Activated CD8-positive, alpha-beta T cell treated with anti-CD3 and anti-CD28 coated beads, Interleukin-2, amount 10 ng/mL, durations not matched to agents 7 days and 5 days (primary cell): ENCODE data around the gene STK17A. TPM values are rescaled to one million over a fixed set of nuclear protein-coding genes. Genes with fewer than 3 reads are reported as not detected.

Source experiments
- ATAC-seq: fragments of 150-1000 bp; cut with Tn5 transposase; one replicate; pipeline ENCODE4 v1.10.0; 2021; ENCODE audit warnings: moderate library complexity
- CTCF ChIA-PET: fragments of 350-600 bp; sonication (Branson Sonifier 250); formaldehyde crosslinking; loops from one replicate; lab custom pipeline; 2021; ENCODE audit warnings: antibody characterized with exemption; lab: Charles Lee
- POLR2A ChIA-PET: fragments of 350-600 bp; sonication (Branson Sonifier 250); formaldehyde crosslinking; loops from one replicate; lab custom pipeline; 2021; ENCODE audit warnings: antibody characterized with exemption; lab: Charles Lee
- DNase-seq: peaks from one replicate; pipeline ENCODE4 v3.0.0-alpha.2; 2020
- H3K27ac Mint-ChIP-seq: one replicate; pipeline ENCODE4 v1.8.0; 2021; ENCODE audit warnings: mild to moderate bottlenecking, mixed read lengths
- H3K27me3 Mint-ChIP-seq: one replicate; pipeline ENCODE4 v1.8.0; 2021; ENCODE audit warnings: low read depth, mixed read lengths
- H3K36me3 Mint-ChIP-seq: one replicate; pipeline ENCODE4 v1.8.0; 2021; ENCODE audit warnings: low read depth, mixed read lengths
- H3K4me1 Mint-ChIP-seq: one replicate; pipeline ENCODE4 v1.8.0; 2021; ENCODE audit warnings: low read depth, mixed read lengths
- H3K4me3 Mint-ChIP-seq: one replicate; pipeline ENCODE4 v1.8.0; 2021; ENCODE audit warnings: mild to moderate bottlenecking, mixed read lengths
- H3K9me3 Mint-ChIP-seq: one replicate; pipeline ENCODE4 v1.8.0; 2022; ENCODE audit warnings: mixed read lengths; ENCODE audit not compliant: insufficient read depth
- total RNA-seq, 2 experiments: library from RNA; stranded (reverse); gene quantifications; one replicate each; pipeline ENCODE4 v1.2.3, GENCODE V29; 2021

Gene STK17A
- total RNA-seq, 2 experiments from 2014 or later: 67.9 to 69.0 TPM

DNA sequence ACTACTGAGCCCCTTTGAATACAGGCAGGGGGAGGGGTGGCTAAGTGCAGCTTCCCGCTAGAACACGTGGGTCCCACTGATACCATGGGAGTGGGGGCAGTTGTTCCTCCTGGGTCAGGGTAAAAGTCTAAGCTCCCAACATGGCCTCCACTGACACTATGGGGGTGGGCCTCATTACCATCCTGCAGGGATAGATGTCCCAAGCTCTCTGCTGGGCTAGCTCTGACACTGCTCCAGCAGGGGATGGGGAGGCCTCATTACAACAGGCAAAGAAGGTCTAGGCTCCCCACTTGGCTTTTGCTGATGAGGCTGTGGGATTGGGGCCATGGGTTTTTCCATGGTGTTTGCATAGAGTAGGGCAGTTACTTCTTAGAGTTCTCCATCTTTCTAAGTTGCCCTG lies 51.5 kb downstream of the STK17A start:
- POLR2A ChIA-PET: no interaction called here
- H3K27ac Mint-ChIP-seq: no peak overlapping the region
- H3K27me3 Mint-ChIP-seq: no peaks in the 10 kb centered on the region

DNA sequence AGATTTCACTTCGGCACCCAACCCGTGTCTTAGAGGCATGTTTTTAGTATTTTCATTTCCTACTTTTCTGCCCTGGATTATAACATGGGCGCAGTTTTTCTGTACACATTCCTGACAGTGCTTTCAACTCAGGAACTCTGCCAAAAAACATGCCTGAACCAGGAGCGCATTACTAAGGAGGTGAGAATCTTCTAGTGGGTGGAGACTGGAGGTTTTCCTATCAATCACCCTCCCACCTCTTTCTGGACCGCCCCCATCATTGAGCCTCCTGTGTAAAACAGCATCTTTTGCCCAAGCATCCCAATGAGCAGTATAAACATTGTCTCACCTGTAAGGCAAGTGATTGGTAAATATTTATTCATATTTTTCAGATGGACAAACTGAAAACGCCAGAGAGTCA lies 53.2 kb downstream of the STK17A start:
- Mint-ChIP-seq H3K4me1 (peaks cover 83% of the 10 kb centered on the region), H3K4me3 (no peak overlapping the region), H3K27me3 (no peaks in the 10 kb centered on the region), H3K9me3 (no peaks in the 10 kb centered on the region), H3K27ac (no peak overlapping the region), H3K36me3 (peaks cover 93% of the 10 kb centered on the region)
- POLR2A ChIA-PET: interaction anchor here (0.7 to 0.8 kb wide), 2 partner anchors 14 to 15 kb away, joined by 3 read pairs; no protein-coding TSS in a partner anchor
- CTCF ChIA-PET: interaction anchor here (1.0 to 6.4 kb wide), 5 partner anchors 11 to 64 kb away, joined by 3 to 21 read pairs (median 5); partner anchors contain the start of gene STK17A
- no peak for DNase-seq
- ATAC-seq: no peak

More for the DNA sequence above, 51.5 kb downstream of the STK17A start:
- H3K4me3 Mint-ChIP-seq: no peak overlapping the region
- ATAC-seq (no peak), DNase-seq (no peak)
- no peaks in the 10 kb centered on the region for H3K9me3 Mint-ChIP-seq
- CTCF ChIA-PET: interaction anchor here (6.4 to 9.9 kb wide), 2 partner anchors 52 to 65 kb away, joined by 21 to 86 read pairs; partner anchors contain the start of gene STK17A
- H3K36me3 Mint-ChIP-seq: peaks cover 89% of the 10 kb centered on the region
- peaks cover 84% of the 10 kb centered on the region for H3K4me1 Mint-ChIP-seq

DNA sequence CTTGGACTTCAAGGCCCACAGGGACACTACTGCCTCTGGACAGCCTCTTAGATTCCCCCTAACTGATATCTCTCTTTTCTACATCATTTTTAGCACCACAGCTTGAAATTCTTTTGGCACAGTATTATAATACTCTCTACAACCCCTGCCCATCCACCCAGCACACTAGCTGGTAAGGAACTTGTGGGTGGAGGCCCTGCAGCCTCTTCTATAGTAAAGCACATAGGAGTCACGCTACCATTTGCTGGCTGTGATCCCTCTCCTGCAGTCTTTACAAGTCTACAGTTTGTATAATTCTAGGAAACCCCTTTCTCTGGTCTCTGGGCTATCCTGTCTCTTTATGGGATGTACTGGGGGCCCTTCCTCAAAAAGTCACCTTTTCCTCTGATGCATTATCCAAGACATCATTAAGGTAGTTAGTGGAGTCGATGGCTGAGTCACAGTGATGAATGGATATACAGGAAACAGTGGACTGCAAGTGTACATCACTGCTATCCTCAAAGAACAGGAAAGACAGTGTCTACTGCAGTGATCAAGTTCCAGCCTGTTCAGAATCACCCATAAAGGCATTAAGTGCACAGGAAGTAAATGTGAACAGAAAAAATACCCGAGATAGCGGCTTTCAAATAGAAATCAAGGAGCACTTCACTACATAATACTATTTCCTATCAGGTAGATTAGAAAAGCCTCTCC lies 54.4 kb downstream of the STK17A start:
- ATAC-seq (peak; percentile 71), DNase-seq (no peak)
- Mint-ChIP-seq H3K27me3 (no peaks in the 10 kb centered on the region), H3K27ac (peak overlapping the region; percentile 84), H3K4me1 (peaks cover 76% of the 10 kb centered on the region), H3K4me3 (peak overlapping the region; percentile 13), H3K36me3 (peaks cover 88% of the 10 kb centered on the region), H3K9me3 (no peaks in the 10 kb centered on the region)
- ChIA-PET CTCF (interaction anchor here (1.0 to 5.0 kb wide), 7 partner anchors 10 to 63 kb away, joined by 3 to 48 read pairs (median 6); partner anchors contain the start of gene STK17A), POLR2A (interaction anchor here (0.8 to 4.2 kb wide), 3 partner anchors 11 to 53 kb away, joined by 3 to 31 read pairs (median 3); partner anchors contain the start of gene STK17A)

DNA sequence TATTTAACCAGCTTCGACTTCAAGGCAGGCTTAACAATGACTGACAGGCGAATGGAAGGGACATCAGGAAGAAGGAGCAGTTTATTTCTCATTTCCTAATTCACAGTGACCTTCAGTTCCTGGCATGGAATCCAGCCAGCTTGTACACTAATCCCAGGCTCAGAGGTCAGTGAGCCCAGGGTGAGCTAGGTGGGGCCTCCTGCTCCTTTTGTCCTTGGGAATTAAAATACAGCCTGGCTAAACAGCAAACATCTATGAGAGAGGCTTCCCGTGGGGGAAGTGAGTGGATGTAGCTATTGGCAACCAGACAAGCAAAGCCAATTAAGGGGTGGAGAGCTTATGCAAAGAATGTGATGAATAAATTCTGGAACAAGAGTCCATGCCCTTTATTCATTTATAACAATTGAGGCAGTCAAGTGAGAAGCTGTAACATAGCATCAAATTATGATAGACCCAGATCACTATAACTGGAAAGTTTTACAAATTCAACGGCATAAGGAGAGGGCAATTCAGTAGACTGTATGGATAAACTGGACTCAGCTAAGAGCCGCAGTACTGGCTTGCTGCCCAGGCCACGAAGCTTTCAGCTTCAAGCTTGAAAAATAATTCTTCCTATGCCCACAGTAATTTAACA lies 57.1 kb downstream of the STK17A start:
- Mint-ChIP-seq H3K27me3 (no peaks in the 10 kb centered on the region), H3K36me3 (peaks cover 84% of the 10 kb centered on the region), H3K4me1 (peaks cover 79% of the 10 kb centered on the region), H3K27ac (peak overlapping the region; percentile 48), H3K4me3 (no peak overlapping the region), H3K9me3 (no peaks in the 10 kb centered on the region)
- DNase-seq (no peak), ATAC-seq (no peak)
- ChIA-PET CTCF (interaction anchor here (0.9 to 5.0 kb wide), 7 partner anchors 8 to 60 kb away, joined by 3 to 48 read pairs (median 11); partner anchors contain the start of gene STK17A), POLR2A (interaction anchor here (0.7 to 4.2 kb wide), 6 partner anchors 9 to 56 kb away, joined by 3 to 31 read pairs (median 4); partner anchors contain the start of gene STK17A)

DNA sequence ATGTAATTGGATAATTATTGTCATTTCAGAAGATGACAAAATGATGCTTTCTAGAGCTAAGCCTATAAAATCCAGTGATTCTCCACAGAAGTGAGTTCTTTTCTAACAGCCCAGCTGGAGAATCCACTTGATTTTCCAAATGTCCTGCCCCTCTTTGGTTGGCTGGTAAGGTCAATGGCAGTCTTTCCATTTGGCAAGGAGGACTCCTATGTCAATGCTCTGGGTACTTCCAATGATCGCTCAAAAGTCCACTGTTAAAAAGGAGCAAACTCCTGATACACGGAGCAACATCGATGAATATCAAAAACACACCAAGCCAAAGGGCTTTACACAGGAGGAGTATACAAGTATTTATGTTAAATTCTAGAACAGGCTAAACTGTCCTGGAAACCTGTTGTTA lies 57.8 kb downstream of the STK17A start:
- H3K4me1 Mint-ChIP-seq: peaks cover 80% of the 10 kb centered on the region
- ChIA-PET POLR2A (interaction anchor here (1.0 to 4.2 kb wide), 3 partner anchors 9 to 57 kb away, joined by 3 to 31 read pairs (median 6); partner anchors contain the start of gene STK17A), CTCF (interaction anchor here (2.8 to 5.0 kb wide), 3 partner anchors 12 to 59 kb away, joined by 11 to 48 read pairs (median 23); partner anchors contain the start of gene STK17A)
- ATAC-seq: no peak
- H3K27me3 Mint-ChIP-seq: no peaks in the 10 kb centered on the region
- H3K9me3 Mint-ChIP-seq: no peaks in the 10 kb centered on the region
- DNase-seq: no peak
- H3K27ac Mint-ChIP-seq: no peak overlapping the region
- H3K4me3 Mint-ChIP-seq: no peak overlapping the region
- peaks cover 85% of the 10 kb centered on the region for H3K36me3 Mint-ChIP-seq

DNA sequence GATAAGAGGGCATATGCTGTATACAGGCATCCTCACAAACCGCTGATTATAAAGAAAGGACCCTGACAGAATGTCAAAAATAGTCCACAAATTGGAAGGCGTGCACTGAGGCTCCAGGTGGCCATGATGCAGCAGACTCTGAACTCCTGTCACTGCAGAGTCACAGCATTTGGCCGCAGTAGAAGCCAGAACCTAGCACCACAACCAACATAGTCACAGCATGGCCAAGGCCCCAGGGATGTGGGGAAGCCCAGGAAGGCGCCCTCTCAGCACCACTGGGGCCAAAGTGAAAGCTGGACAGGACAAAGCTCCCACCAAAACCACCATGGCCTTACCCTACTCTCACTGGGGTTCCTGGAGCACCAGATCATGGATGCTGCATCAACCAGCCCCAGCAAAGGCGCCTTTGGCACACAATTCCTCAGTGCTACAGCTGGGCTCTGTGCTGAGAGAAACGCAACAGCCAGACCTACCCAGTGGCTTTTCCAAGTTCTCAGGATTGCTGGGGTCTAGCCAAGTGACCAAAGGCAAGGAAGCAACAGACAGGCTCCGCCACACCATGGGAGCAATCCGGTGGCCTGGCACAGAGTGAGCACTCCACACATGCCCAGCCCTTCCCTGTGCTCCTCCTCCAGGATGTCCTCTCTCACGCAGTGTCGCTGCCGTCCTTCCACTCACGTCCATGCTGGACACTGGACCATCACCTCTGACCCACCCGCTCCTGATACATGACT lies 60.2 kb downstream of the STK17A start:
- no peak for DNase-seq
- ChIA-PET CTCF (interaction anchor here (1.1 to 10.9 kb wide), 3 partner anchors 10 to 60 kb away, joined by 3 to 113 read pairs (median 3); partner anchors contain the start of gene STK17A), POLR2A (interaction anchor here (2.7 kb wide), 1 partner anchor 60 kb away, joined by 8 read pairs; the partner anchor contains the start of gene STK17A)
- Mint-ChIP-seq H3K4me1 (peaks cover 83% of the 10 kb centered on the region), H3K9me3 (no peaks in the 10 kb centered on the region), H3K27me3 (no peaks in the 10 kb centered on the region), H3K27ac (peak overlapping the region; percentile 86), H3K4me3 (peak overlapping the region; percentile 37), H3K36me3 (peaks cover 83% of the 10 kb centered on the region)
- peak; percentile 21 for ATAC-seq

DNA sequence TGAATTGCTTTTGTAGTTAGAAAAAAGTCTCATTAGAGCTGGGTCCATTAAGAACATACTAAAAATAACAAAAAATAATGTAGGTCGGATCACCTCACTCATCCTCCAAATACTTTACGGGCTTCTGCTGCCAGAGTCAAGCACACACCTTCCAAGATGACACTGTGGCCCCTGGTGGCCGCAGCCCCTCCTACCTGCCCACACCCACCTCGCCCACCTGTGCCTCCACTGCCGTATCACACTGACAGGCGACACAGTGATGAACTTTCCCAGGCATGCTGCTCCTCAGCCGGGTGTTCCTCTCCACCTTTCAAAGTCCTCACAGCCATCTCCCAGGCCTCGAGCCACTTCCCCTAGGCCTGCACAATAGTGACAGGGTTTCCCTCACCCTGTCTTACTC lies 60.9 kb downstream of the STK17A start:
- DNase-seq (no peak), ATAC-seq (no peak)
- Mint-ChIP-seq H3K4me3 (no peak overlapping the region), H3K9me3 (no peaks in the 10 kb centered on the region), H3K27me3 (no peaks in the 10 kb centered on the region), H3K36me3 (peaks cover 79% of the 10 kb centered on the region), H3K27ac (peak overlapping the region; percentile 86), H3K4me1 (peaks cover 84% of the 10 kb centered on the region)
- POLR2A ChIA-PET: interaction anchor here (0.6 to 2.7 kb wide), 3 partner anchors 57 to 1099 kb away, joined by 3 to 8 read pairs (median 5); partner anchors contain the start of gene STK17A
- CTCF ChIA-PET: interaction anchor here (0.6 to 10.9 kb wide), 6 partner anchors 19 to 522 kb away, joined by 3 to 150 read pairs (median 4); partner anchors contain the start of genes COA1 and STK17A

DNA sequence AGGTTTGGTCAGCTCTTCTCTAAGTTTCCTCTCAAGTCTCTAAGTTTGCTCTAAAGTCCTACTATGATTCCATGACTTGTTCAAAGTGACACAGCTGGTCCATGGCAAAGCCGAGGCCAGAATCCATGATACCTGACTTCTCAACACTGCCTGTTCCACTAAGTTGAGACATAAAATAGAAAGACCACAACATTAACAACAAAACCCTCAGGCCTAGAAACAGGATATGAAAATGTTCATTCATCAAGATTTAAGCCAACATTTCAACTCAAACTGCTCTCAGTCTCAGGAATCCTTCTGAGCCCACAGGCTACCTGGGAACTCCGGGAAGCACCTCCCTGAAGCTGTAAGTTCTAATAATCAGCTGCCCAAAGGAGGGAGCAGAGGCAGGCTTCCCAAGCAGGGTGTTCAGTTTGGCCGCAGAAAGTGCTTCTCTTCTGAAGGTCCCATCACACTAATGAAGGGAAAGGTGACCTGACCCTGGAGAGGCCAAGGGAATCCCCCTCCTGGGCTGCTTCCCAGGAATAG lies 62.9 kb downstream of the STK17A start:
- ChIA-PET CTCF (interaction anchor here (1.1 to 10.9 kb wide), 7 partner anchors 19 to 193 kb away, joined by 3 to 150 read pairs (median 4); partner anchors contain the start of gene STK17A), POLR2A (interaction anchor here (1.0 to 2.7 kb wide), 3 partner anchors 44 to 63 kb away, joined by 4 to 9 read pairs (median 8); partner anchors contain the start of gene STK17A)
- peak overlapping the region; percentile 77 for H3K27ac Mint-ChIP-seq
- H3K9me3 Mint-ChIP-seq: no peaks in the 10 kb centered on the region
- H3K4me1 Mint-ChIP-seq: peaks cover 85% of the 10 kb centered on the region
- H3K27me3 Mint-ChIP-seq: no peaks in the 10 kb centered on the region
- H3K36me3 Mint-ChIP-seq: peaks cover 61% of the 10 kb centered on the region
- DNase-seq (no peak), ATAC-seq (no peak)
- peak overlapping the region; percentile 41 for H3K4me3 Mint-ChIP-seq

DNA sequence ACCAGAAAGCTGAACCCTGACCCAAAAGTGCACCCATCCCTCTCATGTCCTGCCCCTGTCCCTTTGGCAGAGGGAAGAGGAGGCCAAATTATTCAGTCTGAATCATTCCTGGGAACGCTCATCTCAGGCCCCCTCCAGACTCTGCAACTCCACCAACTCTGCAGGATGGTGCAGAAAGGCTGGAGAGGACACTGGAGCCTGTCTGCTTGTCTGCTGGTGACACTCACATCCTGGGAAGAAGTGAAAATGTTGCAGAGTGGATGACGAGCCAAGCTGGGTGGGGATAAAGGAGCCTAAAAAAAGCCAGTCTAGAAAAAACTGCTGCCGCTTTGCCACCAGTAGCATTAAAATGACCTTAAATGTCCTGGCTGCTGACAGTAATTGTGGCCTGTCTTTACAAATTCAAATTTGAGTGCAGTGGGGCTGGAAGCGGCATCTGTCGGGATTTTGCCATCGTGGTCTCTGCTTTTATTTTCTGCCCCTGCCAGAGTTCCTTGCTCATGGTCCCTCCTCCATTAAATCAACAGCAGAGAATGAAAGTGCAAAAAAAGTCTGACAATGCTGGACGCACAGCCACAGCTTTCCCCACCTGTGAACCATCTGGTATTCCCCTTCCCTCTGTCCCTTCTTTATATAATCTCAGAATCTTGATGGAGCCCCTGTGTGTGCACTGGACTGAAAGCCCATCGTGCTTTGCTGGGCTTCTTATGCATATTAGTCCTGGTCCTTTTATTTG lies 63.9 kb downstream of the STK17A start:
- ATAC-seq: no peak
- Mint-ChIP-seq H3K27me3 (no peaks in the 10 kb centered on the region), H3K4me1 (peaks cover 92% of the 10 kb centered on the region), H3K9me3 (no peaks in the 10 kb centered on the region), H3K4me3 (peak overlapping the region; percentile 71), H3K27ac (peak overlapping the region; percentile 89), H3K36me3 (peaks cover 59% of the 10 kb centered on the region)
- ChIA-PET CTCF (interaction anchor here (0.7 to 10.9 kb wide), 6 partner anchors 10 to 65 kb away, joined by 3 to 150 read pairs (median 3); partner anchors contain the start of gene STK17A), POLR2A (interaction anchor here (0.7 to 1.4 kb wide), 2 partner anchors 41 to 64 kb away, joined by 4 to 9 read pairs; partner anchors contain the start of gene STK17A)
- DNase-seq: no peak

DNA sequence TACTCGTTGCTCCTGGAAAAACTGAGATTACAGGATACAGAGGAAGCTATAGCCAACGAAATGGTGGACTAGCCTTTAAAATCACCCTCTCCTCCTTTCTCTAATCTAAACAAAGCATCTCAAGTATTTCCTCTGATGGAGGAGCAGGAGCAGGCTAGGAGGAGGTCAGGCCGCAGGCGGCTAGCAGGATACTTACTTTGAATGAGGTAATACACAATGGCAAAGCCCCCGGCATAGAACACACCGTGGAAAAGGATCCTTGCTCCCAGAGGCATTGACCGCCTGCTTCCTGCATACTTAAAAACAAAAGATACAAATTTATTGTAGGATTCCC lies 64.4 kb downstream of the STK17A start:
- Mint-ChIP-seq H3K4me3 (peak overlapping the region; percentile 71), H3K4me1 (peaks cover 96% of the 10 kb centered on the region), H3K36me3 (peaks cover 64% of the 10 kb centered on the region), H3K27me3 (no peaks in the 10 kb centered on the region), H3K9me3 (no peaks in the 10 kb centered on the region), H3K27ac (peak overlapping the region; percentile 89)
- DNase-seq (no peak), ATAC-seq (no peak)
- ChIA-PET CTCF (interaction anchor here (0.7 to 10.9 kb wide), 6 partner anchors 9 to 65 kb away, joined by 3 to 150 read pairs (median 13); partner anchors contain the start of gene STK17A), POLR2A (interaction anchor here (0.7 to 4.6 kb wide), 8 partner anchors 11 to 65 kb away, joined by 3 to 142 read pairs (median 6); partner anchors contain the start of gene STK17A)
